ENCODE results near the gene PARP1.

Gene PARP1

DNA sequence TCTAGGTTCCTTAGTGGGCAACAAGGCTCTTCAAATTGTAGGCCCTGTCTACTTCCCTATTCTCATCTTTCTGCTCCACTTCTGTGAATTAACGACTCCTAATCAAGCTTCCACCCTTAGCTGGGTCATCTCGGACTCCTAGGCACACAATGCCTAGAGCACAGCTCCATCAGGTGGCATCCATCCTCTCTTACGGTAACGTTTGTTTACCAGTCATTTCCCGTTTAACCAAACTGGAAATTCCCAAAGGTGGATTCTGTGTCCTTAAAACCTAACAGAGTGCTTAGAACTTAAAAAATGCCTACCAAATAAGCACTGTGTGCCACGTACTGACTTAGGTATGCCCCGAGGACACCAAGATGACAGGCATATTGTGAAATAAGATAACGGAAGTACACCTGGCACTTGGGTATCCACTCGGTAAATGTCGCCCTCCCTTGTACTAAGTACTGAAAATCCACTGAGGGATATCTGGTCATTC is 1.5 kb downstream of the PARP1 start:
- DNase-seq (ENCODE audit: low read depth): no peak
- H3K4me3 ChIP-seq (ENCODE audit: low read length): peak overlapping the region; percentile 80
- TF ChIP-seq, protein P1, sequence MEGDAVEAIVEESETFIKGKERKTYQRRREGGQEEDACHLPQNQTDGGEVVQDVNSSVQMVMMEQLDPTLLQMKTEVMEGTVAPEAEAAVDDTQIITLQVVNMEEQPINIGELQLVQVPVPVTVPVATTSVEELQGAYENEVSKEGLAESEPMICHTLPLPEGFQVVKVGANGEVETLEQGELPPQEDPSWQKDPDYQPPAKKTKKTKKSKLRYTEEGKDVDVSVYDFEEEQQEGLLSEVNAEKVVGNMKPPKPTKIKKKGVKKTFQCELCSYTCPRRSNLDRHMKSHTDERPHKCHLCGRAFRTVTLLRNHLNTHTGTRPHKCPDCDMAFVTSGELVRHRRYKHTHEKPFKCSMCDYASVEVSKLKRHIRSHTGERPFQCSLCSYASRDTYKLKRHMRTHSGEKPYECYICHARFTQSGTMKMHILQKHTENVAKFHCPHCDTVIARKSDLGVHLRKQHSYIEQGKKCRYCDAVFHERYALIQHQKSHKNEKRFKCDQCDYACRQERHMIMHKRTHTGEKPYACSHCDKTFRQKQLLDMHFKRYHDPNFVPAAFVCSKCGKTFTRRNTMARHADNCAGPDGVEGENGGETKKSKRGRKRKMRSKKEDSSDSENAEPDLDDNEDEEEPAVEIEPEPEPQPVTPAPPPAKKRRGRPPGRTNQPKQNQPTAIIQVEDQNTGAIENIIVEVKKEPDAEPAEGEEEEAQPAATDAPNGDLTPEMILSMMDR (conservative IDR thresholded peaks at IDR 0.05; ENCODE audit: low read depth, low read length): no peak

DNA sequence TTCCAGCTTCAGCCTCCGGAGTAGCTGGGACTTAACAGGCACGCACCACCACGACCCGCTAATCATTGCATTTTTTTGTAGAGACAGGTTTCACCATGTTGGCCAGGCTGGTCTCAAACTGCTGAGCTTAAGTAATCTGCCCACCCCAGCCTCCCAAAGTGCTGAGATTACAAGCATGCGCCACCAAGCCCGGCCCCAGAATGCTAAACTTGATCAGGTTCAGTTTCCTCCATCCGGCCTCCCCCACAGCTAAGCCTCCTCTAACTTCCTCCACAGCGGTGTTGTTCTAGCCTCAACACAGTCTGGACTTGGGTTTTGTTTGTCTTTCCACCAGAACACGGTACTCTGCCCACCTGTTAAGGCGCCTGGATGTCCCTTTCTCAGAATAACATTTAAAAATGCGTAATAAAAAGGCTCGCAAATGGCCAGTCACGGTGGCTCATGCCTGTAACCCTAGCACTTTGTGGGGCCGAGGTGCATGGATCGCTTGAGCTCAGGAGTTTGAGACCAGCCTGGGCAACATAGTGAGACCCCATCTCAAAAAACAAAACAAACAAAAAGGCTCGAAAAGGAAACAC is 2.4 kb downstream of the PARP1 start:
- no peak overlapping the region for H3K4me3 ChIP-seq (ENCODE audit: low read length)
- no peak for DNase-seq (ENCODE audit: low read depth)
- TF ChIP-seq, protein P1 (conservative IDR thresholded peaks at IDR 0.05; ENCODE audit: low read depth, low read length): no peak

DNA sequence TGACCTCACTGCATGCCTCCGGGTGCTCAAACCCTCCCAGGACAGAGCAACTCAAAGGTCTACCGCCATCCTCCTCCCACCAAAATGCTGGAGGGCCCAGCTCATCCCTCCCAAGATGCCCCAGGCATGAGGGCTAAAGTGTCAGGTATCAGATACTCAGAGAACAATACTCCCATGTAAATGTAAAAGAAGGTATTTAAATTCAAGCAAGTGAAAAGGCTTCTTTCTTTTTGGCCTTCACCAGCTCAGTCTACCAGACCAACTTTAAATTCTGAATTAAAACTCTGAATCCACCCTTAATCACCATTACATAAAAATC is 3.0 kb downstream of the PARP1 start:
- TF ChIP-seq, protein P1 (conservative IDR thresholded peaks at IDR 0.05; ENCODE audit: low read depth, low read length): no peak
- no peak for DNase-seq (ENCODE audit: low read depth)
- H3K4me3 ChIP-seq (ENCODE audit: low read length): no peak overlapping the region

DNA sequence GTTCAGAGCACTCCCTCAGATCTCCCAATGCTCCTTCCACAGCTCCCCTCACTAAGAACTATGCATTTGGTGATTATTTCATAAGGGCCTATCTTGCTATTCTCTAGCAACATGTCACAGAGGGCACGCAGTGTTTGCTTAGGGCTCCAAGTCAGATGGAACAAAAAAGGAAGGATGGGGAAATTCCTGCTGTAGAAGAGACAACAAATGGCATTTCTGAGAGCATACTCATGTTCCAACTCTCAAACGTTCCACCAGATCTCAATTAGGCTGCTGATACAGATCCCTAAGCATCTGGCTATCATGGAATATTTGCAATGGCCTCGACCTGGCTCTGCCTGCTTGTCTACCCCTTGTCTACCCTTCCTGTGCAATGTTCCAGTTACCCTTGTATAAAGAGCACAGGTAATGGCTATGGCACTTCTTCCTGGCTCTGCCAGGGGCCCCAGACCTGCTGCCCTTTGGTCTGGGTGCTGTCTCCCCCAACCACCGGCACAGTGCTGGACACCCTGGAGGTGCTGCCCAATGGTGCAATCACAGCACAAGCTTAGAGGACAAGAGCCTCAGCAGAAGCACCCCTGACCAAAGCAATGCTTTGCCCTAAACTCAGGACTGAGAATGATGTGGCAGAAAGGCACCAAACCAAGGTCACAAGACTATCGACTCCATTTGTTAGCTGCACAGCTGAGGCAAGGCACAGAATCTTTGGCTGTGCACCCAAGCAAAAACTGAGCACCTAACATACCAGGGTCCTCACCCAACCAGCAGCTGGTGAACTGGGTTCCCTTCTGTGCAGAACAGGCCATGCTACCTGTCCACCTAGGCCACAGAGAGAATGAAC is 3.6 kb downstream of the PARP1 start:
- TF ChIP-seq, protein P1 (conservative IDR thresholded peaks at IDR 0.05; ENCODE audit: low read depth, low read length): no peak
- H3K4me3 ChIP-seq (ENCODE audit: low read length): no peak overlapping the region
- DNase-seq (ENCODE audit: low read depth): no peak

DNA sequence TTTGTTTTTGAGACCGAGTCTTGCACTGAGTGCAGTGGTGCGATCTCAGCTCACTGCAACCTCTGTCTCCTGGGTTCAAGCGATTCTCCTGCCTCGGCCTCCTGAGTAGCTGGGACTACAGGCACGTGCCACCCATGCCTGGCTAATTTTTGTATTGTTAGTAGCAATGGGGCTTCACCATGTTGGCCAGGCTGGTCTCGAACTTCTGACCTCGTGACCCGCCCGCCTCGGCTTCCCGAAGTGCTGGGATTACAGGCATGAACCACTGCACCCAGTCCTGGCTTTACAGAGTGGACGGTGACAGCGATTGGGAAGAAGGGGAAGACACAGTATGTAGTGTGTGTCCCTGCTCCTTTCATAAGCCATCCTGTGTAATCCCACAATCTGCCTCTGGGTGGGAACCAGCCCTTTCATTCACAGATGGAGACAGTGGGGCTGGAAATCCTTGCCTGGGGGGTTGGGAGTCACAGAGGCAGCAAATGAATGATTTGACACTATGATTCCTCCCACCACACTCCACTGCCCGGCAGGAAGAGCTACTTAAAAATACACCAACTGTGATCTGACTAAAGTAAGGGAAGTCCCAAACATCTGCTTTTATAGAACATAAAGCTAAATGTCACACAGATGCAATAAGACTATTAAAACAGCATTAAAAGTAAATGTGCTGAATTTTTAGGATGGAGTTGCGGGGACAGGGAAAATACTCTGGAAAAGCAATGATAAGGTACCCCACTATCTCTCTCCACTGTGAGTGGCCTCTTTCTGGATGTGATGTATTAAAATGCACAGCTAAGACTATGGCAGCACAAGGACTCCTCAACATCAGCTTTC is 4.5 kb downstream of the PARP1 start:
- TF ChIP-seq, protein P1 (conservative IDR thresholded peaks at IDR 0.05; ENCODE audit: low read depth, low read length): peak; percentile 52
- H3K4me3 ChIP-seq (ENCODE audit: low read length): no peak overlapping the region
- DNase-seq (ENCODE audit: low read depth): no peak

DNA sequence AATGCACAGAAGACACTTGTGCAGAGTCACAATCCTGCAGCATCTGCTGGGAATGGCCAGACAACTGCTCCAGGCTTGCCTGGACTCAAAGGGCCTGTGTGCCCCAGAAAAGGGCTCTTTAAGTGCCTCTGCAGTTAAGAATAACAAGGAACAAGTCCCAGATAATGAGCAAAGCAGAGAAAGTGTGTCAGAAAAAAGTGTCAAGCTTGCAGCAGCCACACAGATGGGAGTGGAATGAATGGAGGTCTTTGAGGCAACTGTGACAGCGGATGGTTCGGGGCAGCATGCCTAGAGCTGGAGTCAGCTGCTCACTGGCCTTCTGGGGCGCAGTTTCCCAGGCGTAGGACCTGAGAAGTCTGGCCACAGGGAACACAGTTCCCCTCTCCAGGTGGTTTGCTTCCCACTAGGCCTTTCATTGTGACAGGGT is 5.1 kb downstream of the PARP1 start:
- no peak for DNase-seq (ENCODE audit: low read depth)
- no peak overlapping the region for H3K4me3 ChIP-seq (ENCODE audit: low read length)
- TF ChIP-seq, protein P1 (conservative IDR thresholded peaks at IDR 0.05; ENCODE audit: low read depth, low read length): no peak

All from retinal pigment epithelial cell (primary cell).